NB4 (cell line): ENCODE data around the gene NRP2.

Experiments used
- POLR2A ChIP-seq: IDR thresholded peaks from 2 replicates; pipeline ENCODE4 v1.6.1; 2011; ENCODE audit warnings: mild to moderate bottlenecking; ENCODE audit not compliant: insufficient read length; ENCODE audit errors: extremely low read depth
- TF ChIP-seq, protein P1 (sequence below): IDR thresholded peaks from one replicate; pipeline ENCODE4 v1.5.1; 2012; ENCODE audit warnings: low read depth, low read length

DNA sequence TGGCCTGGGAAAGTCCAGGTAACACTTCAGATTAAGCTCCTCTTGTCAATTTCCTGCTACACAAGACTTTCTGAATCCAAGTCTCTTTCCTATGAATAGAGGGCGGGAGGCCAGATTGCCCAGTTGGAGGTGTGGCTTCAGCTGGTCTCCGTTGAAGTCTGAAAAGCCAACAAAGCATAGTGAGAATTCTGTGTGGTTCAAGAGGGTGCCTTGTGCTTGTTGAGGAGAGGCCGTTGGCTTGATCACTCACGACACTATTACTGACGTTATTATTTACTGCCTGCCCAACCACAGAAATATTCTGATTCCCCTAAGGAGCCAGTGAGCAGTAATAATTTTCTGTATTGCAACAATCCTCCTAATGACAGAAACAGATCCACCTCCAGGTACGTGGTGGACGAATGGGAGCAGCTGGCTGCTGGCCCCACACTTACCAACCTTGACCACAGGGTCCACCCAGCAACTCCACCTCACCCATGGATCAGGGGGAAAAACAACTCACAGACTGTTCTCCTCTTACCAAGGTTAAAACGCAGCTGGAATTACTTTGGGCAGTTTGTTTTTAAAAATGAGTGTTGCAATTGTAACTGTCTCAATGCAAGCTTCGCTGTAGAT, 21.9 kb downstream of the NRP2 start:
- TF ChIP-seq POLR2A: no peak
- TF ChIP-seq, protein P1, sequence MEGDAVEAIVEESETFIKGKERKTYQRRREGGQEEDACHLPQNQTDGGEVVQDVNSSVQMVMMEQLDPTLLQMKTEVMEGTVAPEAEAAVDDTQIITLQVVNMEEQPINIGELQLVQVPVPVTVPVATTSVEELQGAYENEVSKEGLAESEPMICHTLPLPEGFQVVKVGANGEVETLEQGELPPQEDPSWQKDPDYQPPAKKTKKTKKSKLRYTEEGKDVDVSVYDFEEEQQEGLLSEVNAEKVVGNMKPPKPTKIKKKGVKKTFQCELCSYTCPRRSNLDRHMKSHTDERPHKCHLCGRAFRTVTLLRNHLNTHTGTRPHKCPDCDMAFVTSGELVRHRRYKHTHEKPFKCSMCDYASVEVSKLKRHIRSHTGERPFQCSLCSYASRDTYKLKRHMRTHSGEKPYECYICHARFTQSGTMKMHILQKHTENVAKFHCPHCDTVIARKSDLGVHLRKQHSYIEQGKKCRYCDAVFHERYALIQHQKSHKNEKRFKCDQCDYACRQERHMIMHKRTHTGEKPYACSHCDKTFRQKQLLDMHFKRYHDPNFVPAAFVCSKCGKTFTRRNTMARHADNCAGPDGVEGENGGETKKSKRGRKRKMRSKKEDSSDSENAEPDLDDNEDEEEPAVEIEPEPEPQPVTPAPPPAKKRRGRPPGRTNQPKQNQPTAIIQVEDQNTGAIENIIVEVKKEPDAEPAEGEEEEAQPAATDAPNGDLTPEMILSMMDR: no peak
